Nephron (organoid): ENCODE data around the gene FOXP2.
"Not testable (repeated sequence)": the region's sequence is repeated elsewhere in the genome, so short reads cannot be mapped to it uniquely, and the experiment has no call there.

Experiments used
- H3K27ac Mint-ChIP-seq, 3 experiments: 2 replicates each; pipeline ENCODE4 v1.8.0; 2020; ENCODE audit warnings: mixed read lengths in 3 of 3, mild to moderate bottlenecking in 2 of 3, moderate library complexity in 1 of 3
- H3K27me3 Mint-ChIP-seq: 2 replicates; pipeline ENCODE4 v1.8.0; 2021; ENCODE audit warnings: low read depth, mild to moderate bottlenecking, moderate library complexity, mixed read lengths
- H3K36me3 Mint-ChIP-seq: 2 replicates; pipeline ENCODE4 v1.8.0; 2020; ENCODE audit warnings: low read depth, mixed read lengths
- H3K4me1 Mint-ChIP-seq: 2 replicates; pipeline ENCODE4 v1.8.0; 2020; ENCODE audit warnings: mixed read lengths
- H3K4me3 Mint-ChIP-seq, 3 experiments: 2 replicates each; pipeline ENCODE4 v1.8.0; 2020; ENCODE audit warnings: mild to moderate bottlenecking in 3 of 3, mixed read lengths in 3 of 3, moderate library complexity in 2 of 3
- H3K9me3 Mint-ChIP-seq: 2 replicates; pipeline ENCODE4 v1.8.0; 2020; ENCODE audit warnings: mixed read lengths
- TF ChIP-seq, protein P1 (sequence below), 3 experiments: fragments of 200-600 bp; sonication (generic); IDR thresholded peaks; one replicate each; pipeline ENCODE4 v1.5.0; 2021; ENCODE audit warnings: antibody characterized with exemption in 3 of 3; ENCODE audit not compliant: unreplicated experiment in 3 of 3

The FOXP2 gene

GRCh38 chr7:114478384-114478783, 63.8 kb downstream of the FOXP2 start:
- H3K27ac Mint-ChIP-seq: no peak overlapping the region
- no peak overlapping the region for H3K4me3 Mint-ChIP-seq
- H3K36me3 Mint-ChIP-seq: peaks cover 3% of the 10 kb centered on the region
- H3K9me3 Mint-ChIP-seq: peaks cover 8% of the 10 kb centered on the region
- H3K27me3 Mint-ChIP-seq: no peaks in the 10 kb centered on the region
- TF ChIP-seq, protein P1, sequence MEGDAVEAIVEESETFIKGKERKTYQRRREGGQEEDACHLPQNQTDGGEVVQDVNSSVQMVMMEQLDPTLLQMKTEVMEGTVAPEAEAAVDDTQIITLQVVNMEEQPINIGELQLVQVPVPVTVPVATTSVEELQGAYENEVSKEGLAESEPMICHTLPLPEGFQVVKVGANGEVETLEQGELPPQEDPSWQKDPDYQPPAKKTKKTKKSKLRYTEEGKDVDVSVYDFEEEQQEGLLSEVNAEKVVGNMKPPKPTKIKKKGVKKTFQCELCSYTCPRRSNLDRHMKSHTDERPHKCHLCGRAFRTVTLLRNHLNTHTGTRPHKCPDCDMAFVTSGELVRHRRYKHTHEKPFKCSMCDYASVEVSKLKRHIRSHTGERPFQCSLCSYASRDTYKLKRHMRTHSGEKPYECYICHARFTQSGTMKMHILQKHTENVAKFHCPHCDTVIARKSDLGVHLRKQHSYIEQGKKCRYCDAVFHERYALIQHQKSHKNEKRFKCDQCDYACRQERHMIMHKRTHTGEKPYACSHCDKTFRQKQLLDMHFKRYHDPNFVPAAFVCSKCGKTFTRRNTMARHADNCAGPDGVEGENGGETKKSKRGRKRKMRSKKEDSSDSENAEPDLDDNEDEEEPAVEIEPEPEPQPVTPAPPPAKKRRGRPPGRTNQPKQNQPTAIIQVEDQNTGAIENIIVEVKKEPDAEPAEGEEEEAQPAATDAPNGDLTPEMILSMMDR (IDR thresholded peaks at IDR 0.05; ENCODE audit: unreplicated experiment in 3 of 3): no peak
- no peaks in the 10 kb centered on the region for H3K4me1 Mint-ChIP-seq

DNA sequence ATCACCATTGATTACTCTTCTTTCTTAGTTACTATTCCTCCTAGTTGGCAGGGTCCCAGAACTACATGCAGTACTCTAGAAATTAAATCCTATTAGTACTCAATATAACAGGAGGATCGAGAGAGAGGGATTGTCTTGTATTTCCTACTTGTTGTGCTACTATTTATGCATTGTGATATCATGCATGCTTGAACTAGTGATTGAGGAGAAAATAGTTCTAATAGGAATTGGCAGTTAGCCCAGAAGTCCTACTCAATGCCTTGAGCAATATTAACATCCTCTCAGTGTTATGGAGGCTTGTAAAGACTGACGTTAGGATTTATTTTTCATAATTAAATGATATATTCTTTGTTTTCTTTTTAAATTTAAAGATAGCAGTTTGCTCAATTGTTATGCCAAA, 67.4 kb downstream of the FOXP2 start:
- peaks cover 15% of the 10 kb centered on the region for H3K36me3 Mint-ChIP-seq
- TF ChIP-seq, protein P1 (IDR thresholded peaks at IDR 0.05; ENCODE audit: unreplicated experiment in 3 of 3): no peak
- H3K4me1 Mint-ChIP-seq: no peaks in the 10 kb centered on the region
- H3K27ac Mint-ChIP-seq: no peak overlapping the region
- peaks cover 11% of the 10 kb centered on the region for H3K9me3 Mint-ChIP-seq
- no peaks in the 10 kb centered on the region for H3K27me3 Mint-ChIP-seq
- no peak overlapping the region for H3K4me3 Mint-ChIP-seq

- Mint-ChIP-seq H3K27ac (no peak overlapping the region), H3K4me1 (no peaks in the 10 kb centered on the region), H3K27me3 (no peaks in the 10 kb centered on the region), H3K36me3 (peaks cover 23% of the 10 kb centered on the region), H3K4me3 (no peak overlapping the region), H3K9me3 (peaks cover 20% of the 10 kb centered on the region)
- TF ChIP-seq, protein P1 (IDR thresholded peaks at IDR 0.05; ENCODE audit: unreplicated experiment in 3 of 3): no peak
Measured at GRCh38 chr7:114484226-114484625, 69.6 kb downstream of the FOXP2 start.

- Mint-ChIP-seq H3K9me3 (peaks cover 32% of the 10 kb centered on the region), H3K4me1 (no peaks in the 10 kb centered on the region), H3K4me3 (no peak overlapping the region), H3K27ac (no peak overlapping the region), H3K27me3 (no peaks in the 10 kb centered on the region), H3K36me3 (peaks cover 30% of the 10 kb centered on the region)
- TF ChIP-seq, protein P1 (IDR thresholded peaks at IDR 0.05; ENCODE audit: unreplicated experiment in 3 of 3): no peak
Measured at GRCh38 chr7:114487174-114487573, 72.6 kb downstream of the FOXP2 start.

- H3K4me3 Mint-ChIP-seq: no peak overlapping the region
- no peaks in the 10 kb centered on the region for H3K27me3 Mint-ChIP-seq
- peaks cover 34% of the 10 kb centered on the region for H3K9me3 Mint-ChIP-seq
- TF ChIP-seq, protein P1 (IDR thresholded peaks at IDR 0.05; ENCODE audit: unreplicated experiment in 3 of 3): no peak
- no peaks in the 10 kb centered on the region for H3K4me1 Mint-ChIP-seq
- H3K27ac Mint-ChIP-seq: no peak overlapping the region
- peaks cover 33% of the 10 kb centered on the region for H3K36me3 Mint-ChIP-seq
Measured at GRCh38 chr7:114488696-114489095, 74.1 kb downstream of the FOXP2 start.

DNA sequence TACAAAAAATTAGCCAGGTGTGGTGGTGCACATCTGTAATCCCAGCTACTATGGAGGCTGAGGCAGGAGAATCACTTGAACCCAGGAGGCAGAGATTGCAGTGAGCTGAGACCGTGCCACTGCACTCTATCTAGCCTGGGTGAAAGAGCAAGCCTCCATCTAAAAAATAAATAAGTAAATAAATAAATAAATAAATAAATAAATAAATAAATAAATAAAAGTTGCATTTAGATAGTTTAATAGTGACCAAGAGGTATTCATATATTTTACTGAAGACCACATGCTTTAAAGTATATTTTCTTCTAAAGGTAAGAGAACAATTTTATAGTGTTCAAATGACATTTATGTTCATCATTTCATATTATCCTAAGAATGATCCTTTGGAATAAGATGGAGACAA, 82.9 kb downstream of the FOXP2 start:
- H3K4me3 Mint-ChIP-seq, H3K27me3 Mint-ChIP-seq, H3K9me3 Mint-ChIP-seq, H3K36me3 Mint-ChIP-seq, H3K27ac Mint-ChIP-seq, H3K4me1 Mint-ChIP-seq: not testable (repeated sequence)
